GM12878 (cell line): Measurements from ENCODE around the gene AKR1B1. TPM values are rescaled to one million over a fixed set of nuclear protein-coding genes. Genes with fewer than 3 reads are reported as not detected.

ENCODE experiments used
- ATAC-seq: fragments of 200-7000 bp; cut with Tn5 transposase; 3 replicates; pipeline ENCODE4 v1.9.1; 2020; ENCODE audit warnings: mild to moderate bottlenecking, moderate library complexity
- BruUV-seq: library from RNA; stranded (reverse); fragments of 400-500 nt; replicated peaks from 2 replicates; lab custom pipeline; 2021; lab: Mats Ljungman, UMichigan
- CTCF ChIA-PET: fragments of 300-600 bp; sonication (Branson Sonifier 250); formaldehyde crosslinking; extraction: SDS; loops from one replicate; lab custom pipeline; 2021; ENCODE audit warnings: inconsistent platforms; lab: Yijun Ruan, JAX
- POLR2A ChIA-PET: fragments of 350-600 bp; formaldehyde crosslinking; extraction: SDS; loops from one replicate; lab custom pipeline; 2021; ENCODE audit warnings: inconsistent platforms; lab: Charles Lee
- RAD21 ChIA-PET: fragments of 300-600 bp; sonication (Branson Sonifier 250); formaldehyde crosslinking; loops from one replicate; lab custom pipeline; 2023; ENCODE audit warnings: antibody characterized with exemption; ENCODE audit not compliant: unreplicated experiment; lab: Charles Lee
- SMC1A ChIA-PET: fragments of 300-600 bp; sonication (Branson Sonifier 250); formaldehyde crosslinking; loops from one replicate; lab custom pipeline; 2023; ENCODE audit not compliant: unreplicated experiment, uncharacterized antibody; lab: Charles Lee
- DNase-seq: peaks from one replicate; pipeline ENCODE4 v3.0.0-alpha.2; 2011; ENCODE audit warnings: low read depth, low spot score
- FAIRE-seq: peaks from 3 replicates; lab custom pipeline; 2011; peaks lifted over from hg19 to GRCh38; lab: Jason Lieb, UNC
- H2AFZ ChIP-seq: 2 replicates; pipeline ENCODE4 v1.6.0; 2011; ENCODE audit warnings: low read depth, low read length, control low read depth; ENCODE audit not compliant: control insufficient read depth
- H3K27ac ChIP-seq: 2 replicates; pipeline ENCODE4 v1.5.1; 2011; ENCODE audit warnings: control low read depth; ENCODE audit not compliant: control insufficient read depth, insufficient read depth
- H3K27me3 ChIP-seq, 2 experiments: replicated peaks in 1 of 2; 2 replicates each; pipeline versions ENCODE4 v1.6.0 to v1.6.1; 2011; ENCODE audit warnings: low read length in 1 of 2; ENCODE audit not compliant: control insufficient read depth in 2 of 2, insufficient read depth in 2 of 2
- H3K36me3 ChIP-seq, 2 experiments: 2 replicates each; pipeline ENCODE4 v1.5.1; 2011; ENCODE audit warnings: low read length in 1 of 2; ENCODE audit not compliant: control insufficient read depth in 2 of 2, insufficient read depth in 2 of 2
- H3K4me1 ChIP-seq: 2 replicates; pipeline ENCODE4 v1.6.1; 2011; ENCODE audit warnings: mild to moderate bottlenecking, low read length, moderate library complexity, mixed read lengths; ENCODE audit not compliant: control insufficient read depth, insufficient read depth
- H3K4me2 ChIP-seq: 2 replicates; pipeline ENCODE4 v1.6.0; 2011; ENCODE audit warnings: control low read depth; ENCODE audit not compliant: control insufficient read depth, insufficient read depth
- H3K4me3 ChIP-seq: fragments of 200-600 bp; sonication (generic); 2 replicates; pipeline ENCODE4 v1.5.1; 2016
- H3K79me2 ChIP-seq: 2 replicates; pipeline ENCODE4 v1.6.0; 2011; ENCODE audit warnings: low read length; ENCODE audit not compliant: control insufficient read depth, insufficient read depth
- H3K9ac ChIP-seq: 2 replicates; pipeline ENCODE4 v1.8.0; 2011; ENCODE audit warnings: low read length, control low read depth, mixed read lengths; ENCODE audit not compliant: control insufficient read depth, insufficient read depth
- H3K9me3 ChIP-seq: replicated peaks from 3 replicates; pipeline ENCODE4 v1.5.1; 2011; ENCODE audit warnings: mild to moderate bottlenecking, low read length; ENCODE audit not compliant: control insufficient read depth, insufficient read depth
- H4K20me1 ChIP-seq: 2 replicates; pipeline ENCODE4 v1.6.0; 2011; ENCODE audit not compliant: control insufficient read depth, insufficient read depth
- ASH2L ChIP-seq: fragments of 300-600, 200-600 bp; sonication (generic); IDR thresholded peaks from 2 replicates; pipeline ENCODE4 v1.6.1; 2017; ENCODE audit warnings: low read depth, mild to moderate bottlenecking, borderline replicate concordance
- ATF7 ChIP-seq: fragments of 450-650 bp; IDR thresholded peaks from 2 replicates; pipeline ENCODE4 v1.6.1; 2016; ENCODE audit warnings: low read depth, mild to moderate bottlenecking
- CEBPB ChIP-seq, 2 experiments: fragments of 150-350 bp in 1 of 2; IDR thresholded peaks; 2 replicates each; pipeline ENCODE4 v1.6.1; 2012 to 2014; ENCODE audit warnings: low read depth in 2 of 2, low read length in 2 of 2, borderline replicate concordance in 1 of 2, inconsistent platforms in 1 of 2
- FOS ChIP-seq: IDR thresholded peaks from 3 replicates; pipeline ENCODE4 v1.6.1; 2011; ENCODE audit warnings: borderline replicate concordance; ENCODE audit not compliant: insufficient read length; ENCODE audit errors: extremely low read depth
- HDGF ChIP-seq: fragments of 450-650 bp; IDR thresholded peaks from 2 replicates; pipeline ENCODE4 v1.6.1; 2016; ENCODE audit warnings: antibody characterized with exemption
- HSF1 ChIP-seq: fragments of 150-350 bp; IDR thresholded peaks from 2 replicates; pipeline ENCODE4 v1.6.1; 2014; ENCODE audit warnings: mild to moderate bottlenecking, low read depth, low read length
- IRF4 ChIP-seq: IDR thresholded peaks from 2 replicates; pipeline ENCODE4 v1.6.1; 2011; ENCODE audit warnings: low read depth, low read length
- JUNB ChIP-seq: IDR thresholded peaks from 2 replicates; pipeline ENCODE4 v1.6.1; 2016; ENCODE audit warnings: antibody characterized with exemption, mild to moderate bottlenecking
- MAX ChIP-seq: IDR thresholded peaks from 2 replicates; pipeline ENCODE4 v1.6.1; 2012; ENCODE audit warnings: low read depth, low read length, improper control_type of control experiment
- NBN ChIP-seq: fragments of 450-650 bp; IDR thresholded peaks from 2 replicates; pipeline ENCODE4 v1.6.1; 2016
- NR2C1 ChIP-seq: fragments of 450-650 bp; IDR thresholded peaks from 2 replicates; pipeline ENCODE4 v1.6.1; 2017; ENCODE audit warnings: antibody characterized with exemption, mild to moderate bottlenecking, moderate library complexity
- POU2F2 ChIP-seq: IDR thresholded peaks from 3 replicates; pipeline ENCODE4 v1.6.1; 2011; ENCODE audit warnings: low read depth, mild to moderate bottlenecking, low read length, borderline replicate concordance
- RBBP5 ChIP-seq: fragments of 200-600 bp; sonication (generic); conservative IDR thresholded peaks from 2 replicates; pipeline ENCODE4 v1.6.1; 2016
- SMAD5 ChIP-seq: IDR thresholded peaks from 2 replicates; pipeline ENCODE4 v1.6.1; 2016; ENCODE audit warnings: antibody characterized with exemption, low read depth
- TCF12 ChIP-seq: IDR thresholded peaks from 2 replicates; pipeline ENCODE4 v1.6.1; 2011; ENCODE audit warnings: low read depth, mild to moderate bottlenecking, low read length
- TCF3 ChIP-seq: IDR thresholded peaks from 2 replicates; pipeline ENCODE4 v1.6.1; 2012; ENCODE audit warnings: low read depth, mild to moderate bottlenecking, low read length, borderline replicate concordance; ENCODE audit not compliant: insufficient read depth
- WGBS: methylation state at CpG from one replicate; pipeline ENCODE4 v1.1.6; 2016; ENCODE audit warnings: low lambda C conversion rate; ENCODE audit not compliant: insufficient replicate concordance, insufficient coverage; ENCODE audit errors: missing lambda C conversion rate; 5-methylcytosine and 5-hydroxymethylcytosine counted together
- in situ Hi-C: fragments of 300-500 bp; cut with MboI; formaldehyde crosslinking; loops from 9 replicates; pipeline ENCODE4 v1.14.3; 2018; ENCODE audit warnings: mixed read lengths
- intact Hi-C: fragments of 100-400 bp; cut with micrococcal nuclease; formaldehyde crosslinking; loops from one replicate; pipeline ENCODE4 v1.14.2; 2022; ENCODE audit not compliant: unreplicated experiment
- polyA plus RNA-seq, 11 experiments: library from polyadenylated mRNA; depleted of rRNA in 4 of 11; unstranded in 6 of 11; stranded (reverse) in 5 of 11; fragments of >200 nt; fragmentation: Nextera tagmentation in 4 of 11; fragmentation: Illumina TruSeq in 1 of 11; extraction: Ambion mirVana in 4 of 11; extraction: Trizol in 1 of 11; gene quantifications; 1 replicate in 1 of 11; 2 replicates in 10 of 11; pipeline versions ENCODE4 v1.2.1 to v1.2.3, GENCODE V29; 2011 to 2016; ENCODE audit warnings: inconsistent platforms in 2 of 11, missing spikeins in 2 of 11, low read depth in 1 of 11
- total RNA-seq, 4 experiments: library from RNA; depleted of rRNA in 3 of 4; stranded (reverse); fragments of >200 nt in 3 of 4; fragmentation: Illumina TruSeq in 1 of 4; extraction: Trizol in 1 of 4; gene quantifications; 2 replicates each; pipeline versions ENCODE4 v1.2.1 to v1.2.3, GENCODE V29; 2013 to 2021

Gene AKR1B1
- total and polyA plus RNA-seq, 10 of the 15 experiments (the other 5 are each of a cell fraction or from before 2014, with no cell fraction given) = 40.4 to 252 (median 156) TPM

GRCh38 chr7:134446446-134446845, 12.5 kb downstream of the AKR1B1 start:
- BruUV-seq = no TSS peak
- H2AFZ ChIP-seq = no peak overlapping the region
- ATAC-seq = no peak
- no peak overlapping the region for H3K4me2 ChIP-seq
- ChIA-PET RAD21 (no interaction called here), POLR2A (no interaction called here), SMC1A (no interaction called here), CTCF (interaction anchor here (1.0 to 2.1 kb wide), 2 partner anchors 14 to 67 kb away, joined by 4 to 6 read pairs; no protein-coding TSS in a partner anchor)
- WGBS = 88% methylated on average over 6 of the region's 9 CpGs
- in situ Hi-C loops (no loop called here), intact Hi-C loops (no loop called here)
- DNase-seq = no peak
- no peak overlapping the region for H3K4me3 ChIP-seq
- no peaks in the 10 kb centered on the region for H3K79me2 ChIP-seq
- H3K36me3 ChIP-seq = peaks cover 23 to 27% of the 10 kb centered on the region in 2 experiments; a peak in 3 of 4 replicates
- no peak overlapping the region for H3K9ac ChIP-seq
- TF ChIP-seq JUNB (no peak), ATF7 (no peak), SMAD5 (no peak), TCF3 (no peak), CEBPB (IDR thresholded peaks at IDR 0.05; ENCODE audit: borderline replicate concordance in 1 of 2, low read depth in 2 of 2, low read length in 2 of 2) (no peak), ASH2L (no peak), IRF4 (no peak), FOS (no peak), POU2F2 (no peak), NR2C1 (no peak), TCF12 (no peak), MAX (no peak), HDGF (no peak), RBBP5 (no peak), HSF1 (no peak), NBN (no peak)
- H4K20me1 ChIP-seq = no peaks in the 10 kb centered on the region
- no peak for FAIRE-seq
- no peaks in the 10 kb centered on the region for H3K27me3 ChIP-seq
- no peaks in the 10 kb centered on the region for H3K4me1 ChIP-seq
- no peaks in the 10 kb centered on the region for H3K9me3 ChIP-seq
- no peak overlapping the region for H3K27ac ChIP-seq
